GM10847 (cell line): ENCODE data around the gene RBM22.

ENCODE experiments used
- POLR2A ChIP-seq: IDR thresholded peaks from 2 replicates; pipeline ENCODE4 v1.6.1; 2011; ENCODE audit not compliant: insufficient read length; ENCODE audit errors: extremely low read depth

Gene RBM22

GRCh38 chr5:150700594-150701377 is at the start of gene RBM22:
TSS of gene RBM22 (minus strand) at chr5:150701062. CDS start at chr5:150700985, 77 bp downstream.
- TF ChIP-seq POLR2A, result peak; percentile 60

GRCh38 chr5:150750469-150750868 is 49.6 kb upstream of the RBM22 start:
- no peak for TF ChIP-seq POLR2A

- TF ChIP-seq POLR2A, result no peak
Observed at GRCh38 chr5:150740992-150741391, 40.1 kb upstream of the RBM22 start.

GRCh38 chr5:150738862-150739261 is 38.0 kb upstream of the RBM22 start:
- no peak for TF ChIP-seq POLR2A

- no peak for TF ChIP-seq POLR2A
Observed at GRCh38 chr5:150734579-150735384, 33.9 kb upstream of the RBM22 start.

GRCh38 chr5:150731669-150732242 is 30.9 kb upstream of the RBM22 start:
- TF ChIP-seq POLR2A, result no peak

- no peak for TF ChIP-seq POLR2A
Observed at GRCh38 chr5:150729859-150730258, 29.0 kb upstream of the RBM22 start.

- no peak for TF ChIP-seq POLR2A
Observed at GRCh38 chr5:150723845-150724244, 23.0 kb upstream of the RBM22 start.

GRCh38 chr5:150710165-150710564 is 9.3 kb upstream of the RBM22 start:
- no peak for TF ChIP-seq POLR2A

GRCh38 chr5:150706776-150707390 is 6.0 kb upstream of the RBM22 start:
- no peak for TF ChIP-seq POLR2A

- no peak for TF ChIP-seq POLR2A
Observed at GRCh38 chr5:150703762-150704161, 2.9 kb upstream of the RBM22 start.

- TF ChIP-seq POLR2A, result no peak
Observed at GRCh38 chr5:150700246-150700593, 642 bp downstream of the RBM22 start.

- no peak for TF ChIP-seq POLR2A
Observed at GRCh38 chr5:150694612-150695011, 6.2 kb downstream of the RBM22 start.

- TF ChIP-seq POLR2A, result no peak
Observed at GRCh38 chr5:150692276-150692675, 8.6 kb downstream of the RBM22 start.

- TF ChIP-seq POLR2A, result no peak
Observed at GRCh38 chr5:150690760-150691159, 10.1 kb downstream of the RBM22 start.

GRCh38 chr5:150689120-150689519 is 11.7 kb downstream of the RBM22 start:
- TF ChIP-seq POLR2A, result no peak

GRCh38 chr5:150676578-150676977 is 24.3 kb downstream of the RBM22 start:
- TF ChIP-seq POLR2A, result no peak
